B cell (primary cell): ENCODE measurements around the gene PDE10A.

Experiments used
- EZH2 ChIP-seq: IDR thresholded peaks from 2 replicates; pipeline ENCODE4 v1.6.1; 2012; ENCODE audit warnings: borderline replicate concordance, low read depth, mild to moderate bottlenecking, moderate library complexity, low read length; ENCODE audit not compliant: insufficient read depth, poor library complexity, severe bottlenecking
- TF ChIP-seq, protein P1 (sequence below): fragments of 200-600 bp; IDR thresholded peaks from one replicate; pipeline ENCODE4 v1.8.0; 2022; ENCODE audit warnings: antibody characterized with exemption, mild to moderate bottlenecking

DNA sequence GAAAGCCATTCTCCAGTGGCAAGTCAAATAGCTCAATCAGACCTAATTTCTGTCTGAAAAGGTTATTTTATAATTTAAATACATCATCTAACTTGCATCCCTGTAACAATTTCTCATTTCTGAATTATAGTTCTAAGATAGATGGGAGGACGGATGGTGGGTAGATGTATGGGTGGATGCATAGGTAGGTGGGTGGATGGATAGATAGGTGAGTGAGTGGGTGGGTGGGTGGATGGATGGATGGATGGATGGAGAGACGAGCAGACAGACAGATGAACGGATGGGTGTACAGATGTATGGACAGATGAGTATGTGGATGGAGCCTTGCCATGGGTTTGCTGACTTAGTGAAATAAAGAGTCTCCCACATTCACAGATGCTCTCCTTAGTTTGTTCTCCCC, 20.0 kb downstream of the PDE10A start:
- TF ChIP-seq, protein P1, sequence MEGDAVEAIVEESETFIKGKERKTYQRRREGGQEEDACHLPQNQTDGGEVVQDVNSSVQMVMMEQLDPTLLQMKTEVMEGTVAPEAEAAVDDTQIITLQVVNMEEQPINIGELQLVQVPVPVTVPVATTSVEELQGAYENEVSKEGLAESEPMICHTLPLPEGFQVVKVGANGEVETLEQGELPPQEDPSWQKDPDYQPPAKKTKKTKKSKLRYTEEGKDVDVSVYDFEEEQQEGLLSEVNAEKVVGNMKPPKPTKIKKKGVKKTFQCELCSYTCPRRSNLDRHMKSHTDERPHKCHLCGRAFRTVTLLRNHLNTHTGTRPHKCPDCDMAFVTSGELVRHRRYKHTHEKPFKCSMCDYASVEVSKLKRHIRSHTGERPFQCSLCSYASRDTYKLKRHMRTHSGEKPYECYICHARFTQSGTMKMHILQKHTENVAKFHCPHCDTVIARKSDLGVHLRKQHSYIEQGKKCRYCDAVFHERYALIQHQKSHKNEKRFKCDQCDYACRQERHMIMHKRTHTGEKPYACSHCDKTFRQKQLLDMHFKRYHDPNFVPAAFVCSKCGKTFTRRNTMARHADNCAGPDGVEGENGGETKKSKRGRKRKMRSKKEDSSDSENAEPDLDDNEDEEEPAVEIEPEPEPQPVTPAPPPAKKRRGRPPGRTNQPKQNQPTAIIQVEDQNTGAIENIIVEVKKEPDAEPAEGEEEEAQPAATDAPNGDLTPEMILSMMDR: no peak
- no peak for TF ChIP-seq EZH2
